CD4-positive, alpha-beta T cell treated with Interleukin-4 for 4 hours (primary cell): ENCODE measurements around the gene GTPBP1.

ENCODE experiments used
- DNase-seq: peaks from one replicate; pipeline ENCODE4 v3.0.0-alpha.2; 2020

GTPBP1 gene

DNA sequence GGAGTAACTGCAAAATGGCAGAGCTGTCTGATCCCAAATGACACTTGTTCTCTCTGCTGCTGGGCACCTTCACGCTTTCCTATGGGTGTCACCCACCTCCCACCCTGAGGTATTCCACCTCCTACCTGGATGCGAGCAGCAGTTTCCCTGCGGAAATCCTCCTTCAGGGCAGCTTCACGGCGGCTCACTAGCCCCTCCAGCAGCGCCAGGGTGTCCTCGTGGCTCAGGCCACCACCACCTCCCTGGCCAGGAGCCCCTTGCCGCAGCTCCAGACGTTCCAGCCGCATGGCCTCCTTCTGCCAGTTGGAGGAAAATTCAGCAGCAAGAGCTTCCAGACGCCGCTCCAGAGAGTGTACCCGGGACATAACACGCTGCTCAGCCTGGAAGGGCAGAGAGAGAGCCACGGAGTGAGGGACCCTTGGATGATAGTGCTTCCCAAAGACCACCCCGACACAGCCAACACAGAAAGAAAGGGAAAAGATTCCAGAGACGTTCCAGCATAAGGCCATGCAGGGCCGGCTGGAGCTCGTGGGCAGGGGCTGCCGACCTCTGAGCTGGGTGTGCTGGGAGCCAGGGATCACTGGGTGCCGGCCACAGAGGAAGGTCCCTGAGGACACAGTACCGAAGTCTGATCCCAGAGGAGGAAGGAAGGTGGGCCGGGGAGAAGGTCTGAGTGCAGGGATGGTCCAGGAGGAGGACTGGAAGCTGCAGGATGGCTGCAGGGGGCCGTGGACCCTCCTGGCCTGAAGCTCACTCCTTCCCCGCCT is 36.6 kb downstream of the GTPBP1 start:
- DNase-seq: no peak

DNA sequence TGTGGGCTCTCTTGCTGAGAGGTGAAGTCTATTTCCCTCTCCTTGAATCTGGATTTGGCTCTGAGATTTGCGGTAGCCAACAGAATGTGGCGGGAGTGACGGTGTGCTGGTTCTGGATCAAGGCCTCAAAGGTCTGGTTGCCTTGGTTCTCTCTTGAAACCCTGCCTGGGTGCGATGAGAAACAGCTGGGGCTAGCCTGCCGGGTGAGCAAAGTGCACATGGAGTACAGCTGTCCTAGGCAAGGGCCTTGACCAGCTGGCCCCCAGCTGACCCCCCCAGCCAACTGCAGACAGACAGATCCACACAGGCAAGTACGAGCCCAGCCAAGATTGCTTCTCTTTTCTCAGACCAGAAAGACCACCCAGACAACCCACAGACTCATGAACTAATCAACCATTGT is 39.2 kb downstream of the GTPBP1 start:
- no peak for DNase-seq

DNA sequence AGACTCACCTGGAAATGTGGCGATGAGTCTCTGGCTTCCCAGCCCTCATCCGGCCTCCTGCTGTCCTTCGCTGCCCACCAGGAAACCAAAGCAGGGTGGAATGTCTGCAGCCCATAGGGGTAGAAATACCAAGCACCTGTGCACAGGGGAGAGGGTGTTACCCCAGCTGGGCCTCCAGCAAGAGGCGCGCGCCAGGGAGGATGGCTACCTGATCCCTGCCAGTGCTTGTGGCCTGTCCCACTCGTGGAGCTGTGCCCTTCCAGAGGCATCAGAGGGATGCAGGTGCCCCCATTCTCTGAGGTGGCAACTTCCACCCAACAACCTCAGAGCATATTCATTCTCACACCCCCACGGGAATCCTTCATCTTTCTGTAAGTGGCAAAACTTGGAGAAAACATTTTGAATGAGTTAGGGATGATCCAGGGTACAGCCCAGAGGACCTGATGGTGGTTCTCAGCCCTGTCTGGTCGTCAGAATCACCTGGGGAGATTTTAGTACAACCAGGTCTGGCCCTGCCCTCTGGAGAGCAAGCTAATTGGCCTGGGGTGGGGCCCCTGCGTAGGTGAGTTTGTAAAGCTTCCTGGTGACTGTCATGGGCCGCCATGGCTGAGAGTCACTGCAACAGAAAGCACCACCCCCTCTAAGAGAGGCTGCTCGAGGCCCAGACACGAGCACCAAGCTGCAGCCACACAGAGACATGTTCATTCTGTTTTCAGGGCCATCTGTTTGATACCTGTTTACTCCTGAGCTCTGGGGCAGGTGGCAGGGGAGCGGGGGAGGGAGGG is 40.1 kb downstream of the GTPBP1 start:
- DNase-seq: no peak

DNA sequence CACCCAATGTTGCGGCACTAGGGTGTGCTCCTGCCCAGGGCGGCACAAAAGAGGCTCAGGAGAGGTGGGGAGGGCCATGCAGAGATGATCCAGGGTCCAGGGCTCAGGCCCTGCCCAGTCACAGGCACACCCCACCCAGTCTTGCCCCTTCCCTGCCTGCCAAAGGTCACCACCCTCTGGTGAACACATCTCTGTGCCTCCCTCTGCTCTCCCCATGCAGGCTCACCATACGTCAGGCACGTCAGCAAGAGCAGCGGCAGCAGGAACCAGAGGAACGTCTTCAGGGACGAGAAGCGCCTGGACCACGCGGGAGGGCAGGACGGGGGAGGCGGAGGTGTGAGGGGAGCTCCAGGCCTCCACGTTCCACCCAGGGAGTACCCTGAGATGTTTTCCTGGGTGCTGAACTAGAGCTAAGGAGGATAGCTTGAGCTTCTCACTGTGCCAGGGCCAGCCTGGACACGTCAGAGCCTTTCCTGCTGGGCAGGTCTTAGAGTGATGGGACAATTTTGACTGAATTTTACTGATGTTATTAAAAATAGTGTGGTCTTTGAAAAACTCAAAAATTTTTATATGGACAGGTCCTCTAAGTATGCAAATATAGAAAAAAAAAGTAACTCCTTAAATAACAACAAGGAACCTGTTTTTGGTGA is 42.9 kb downstream of the GTPBP1 start:
- no peak for DNase-seq

DNA sequence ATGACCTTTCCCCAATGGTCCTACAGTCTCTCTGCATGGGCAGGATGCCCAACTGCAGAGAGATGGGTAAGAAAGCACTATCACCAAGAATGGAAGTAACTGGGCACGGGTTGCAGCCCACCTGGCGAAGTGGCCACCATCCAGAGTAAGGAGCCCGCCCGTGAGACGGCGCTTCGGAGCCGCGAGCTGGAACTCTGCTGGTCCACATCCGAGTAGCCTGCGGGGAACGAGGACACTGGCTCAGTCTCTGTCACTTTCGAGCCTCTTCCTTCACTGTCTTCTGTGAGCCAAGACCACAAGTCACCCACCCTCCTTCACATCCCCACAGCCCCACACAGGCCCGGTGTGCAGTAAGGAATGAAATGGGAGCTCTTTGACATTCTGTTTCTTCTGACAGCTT is 44.4 kb downstream of the GTPBP1 start:
- DNase-seq: no peak

DNA sequence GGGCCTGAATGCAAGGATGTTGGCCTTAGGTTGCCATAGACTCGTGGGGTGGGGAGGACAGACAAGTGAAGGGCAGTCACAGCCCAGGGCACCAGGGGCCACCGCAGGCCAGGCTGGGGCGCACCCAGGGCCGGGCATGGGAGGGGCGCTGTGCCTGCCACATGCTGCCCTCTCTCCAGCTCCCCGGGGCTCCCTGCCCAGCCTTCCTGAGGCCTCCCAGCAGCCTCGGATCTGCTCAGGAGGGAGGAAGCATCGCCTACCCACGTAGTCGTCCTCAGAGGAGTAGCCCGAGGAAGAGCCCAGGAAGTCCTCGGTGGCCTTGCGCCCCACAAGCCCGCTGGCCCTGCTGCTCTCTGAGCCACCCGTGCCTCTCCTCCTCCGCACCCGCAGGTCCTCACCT is 44.9 kb downstream of the GTPBP1 start:
- no peak for DNase-seq

DNA sequence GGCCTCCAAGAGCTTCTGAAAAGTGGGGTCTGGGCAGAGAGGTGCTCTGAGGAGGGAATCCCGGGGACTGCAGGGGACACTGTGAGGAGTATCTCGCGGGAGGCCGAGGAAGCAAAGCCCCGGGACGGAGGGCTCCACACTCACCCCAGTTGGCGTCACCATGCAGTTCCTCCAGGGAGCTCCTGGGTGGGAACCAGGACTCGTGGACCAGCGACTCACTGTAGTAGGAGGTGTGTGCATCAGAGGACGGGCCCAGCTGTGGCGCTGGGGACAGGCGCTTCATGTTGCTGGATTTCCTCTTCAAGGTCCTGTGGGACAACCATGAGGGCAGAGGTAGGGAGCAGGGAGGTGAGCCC is 45.3 kb downstream of the GTPBP1 start:
- DNase-seq: no peak

DNA sequence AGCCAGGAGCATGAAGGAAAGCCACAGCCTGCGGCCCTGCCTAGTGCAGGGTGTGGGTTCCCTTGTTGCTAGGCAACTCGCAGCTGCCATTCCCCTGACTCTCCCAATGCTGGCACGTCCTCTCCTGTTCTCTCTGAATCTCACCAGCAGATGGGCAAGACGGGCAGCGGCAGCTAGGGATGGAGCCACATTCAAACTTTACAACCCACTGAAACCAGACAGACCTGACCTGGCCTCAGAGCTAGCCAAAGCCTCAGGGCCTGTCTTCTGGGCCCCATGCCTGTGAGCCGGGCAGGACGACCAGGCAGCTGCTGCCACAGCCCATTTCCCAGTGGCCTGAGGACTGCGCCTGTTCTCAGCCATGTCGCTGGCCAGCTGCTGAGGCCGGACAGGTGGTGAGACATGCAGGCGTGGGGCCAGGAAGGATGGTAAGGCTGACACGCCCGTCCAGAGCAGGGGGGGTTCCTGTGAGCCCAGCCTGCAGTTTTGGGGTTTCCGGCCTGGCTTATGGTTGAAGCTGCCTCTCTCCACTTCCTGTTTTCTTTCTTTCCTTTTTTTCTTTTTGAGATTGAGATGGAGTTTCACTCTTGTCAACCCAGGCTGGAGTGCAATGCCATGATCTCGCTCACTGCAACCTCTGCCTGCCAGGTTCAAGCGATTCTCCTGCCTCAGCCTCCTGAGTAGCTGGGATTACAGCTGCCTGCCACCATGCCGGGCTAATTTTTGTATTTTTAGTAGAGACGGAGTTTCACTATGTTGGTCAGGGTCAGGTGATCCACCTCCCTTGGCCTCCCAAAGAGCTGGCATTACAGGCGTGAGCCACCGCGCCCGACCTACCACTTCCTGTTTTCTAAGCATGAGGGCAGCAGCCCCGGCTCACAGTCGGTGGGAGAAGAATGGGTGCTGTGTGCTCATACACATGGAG is 45.9 kb downstream of the GTPBP1 start:
- peak; percentile 83 for DNase-seq

DNA sequence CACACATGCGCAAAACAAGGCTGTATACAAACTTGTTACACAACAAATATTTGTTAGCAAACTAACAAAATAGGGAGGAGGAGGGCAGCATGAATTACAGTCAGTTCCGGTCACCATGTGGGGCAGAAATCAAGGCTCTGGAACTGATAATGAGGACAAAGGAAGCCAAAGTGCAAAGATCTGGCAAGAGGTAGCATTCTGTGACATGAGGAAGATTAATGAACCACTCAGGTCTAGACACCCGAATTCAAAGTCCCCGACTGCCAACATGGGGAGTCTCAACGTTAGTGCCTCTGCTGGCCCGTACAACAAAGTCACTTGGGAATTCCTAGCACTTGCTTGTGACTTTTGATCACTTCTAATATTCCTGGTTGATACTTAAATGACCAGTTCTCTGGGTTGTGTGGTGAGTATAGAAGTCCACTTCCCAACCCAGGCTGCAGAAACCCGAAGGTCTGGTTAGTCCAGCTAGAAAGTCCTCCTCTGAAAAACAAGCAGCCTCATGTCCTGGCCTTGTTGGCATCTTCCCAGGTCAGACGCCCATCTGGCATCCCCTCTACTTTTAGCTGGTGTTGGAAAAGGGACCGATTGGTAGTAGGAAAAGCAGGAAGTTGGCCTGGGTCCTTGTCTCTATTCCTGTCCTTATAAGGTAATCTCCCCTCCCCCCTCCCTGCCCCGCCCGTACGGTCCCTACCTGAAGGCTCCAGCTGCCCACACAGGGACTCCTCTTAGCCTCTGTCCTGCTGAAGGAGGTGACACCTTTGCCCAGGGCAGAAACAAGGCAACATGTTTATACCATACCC is 48.4 kb downstream of the GTPBP1 start:
- no peak for DNase-seq

DNA sequence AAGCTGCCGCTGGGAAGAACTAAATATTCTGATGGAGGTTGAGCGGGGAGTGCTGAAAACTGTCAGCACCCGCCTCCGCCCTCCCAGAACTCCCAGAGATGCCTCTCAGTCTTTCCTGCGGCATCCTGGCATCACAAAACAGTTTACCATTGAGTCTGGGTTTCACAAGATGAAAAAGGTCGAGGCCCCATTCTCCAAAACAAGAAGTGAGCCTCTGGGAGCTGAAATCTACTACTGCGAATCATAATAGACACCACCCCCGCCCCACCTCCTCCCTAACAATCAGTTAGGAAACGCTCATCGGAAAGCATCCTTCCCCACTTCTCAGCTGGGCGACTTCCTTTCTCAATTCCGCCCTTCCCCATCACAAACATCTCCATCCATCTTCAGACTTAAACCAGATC is 49.0 kb downstream of the GTPBP1 start:
- DNase-seq: no peak

DNA sequence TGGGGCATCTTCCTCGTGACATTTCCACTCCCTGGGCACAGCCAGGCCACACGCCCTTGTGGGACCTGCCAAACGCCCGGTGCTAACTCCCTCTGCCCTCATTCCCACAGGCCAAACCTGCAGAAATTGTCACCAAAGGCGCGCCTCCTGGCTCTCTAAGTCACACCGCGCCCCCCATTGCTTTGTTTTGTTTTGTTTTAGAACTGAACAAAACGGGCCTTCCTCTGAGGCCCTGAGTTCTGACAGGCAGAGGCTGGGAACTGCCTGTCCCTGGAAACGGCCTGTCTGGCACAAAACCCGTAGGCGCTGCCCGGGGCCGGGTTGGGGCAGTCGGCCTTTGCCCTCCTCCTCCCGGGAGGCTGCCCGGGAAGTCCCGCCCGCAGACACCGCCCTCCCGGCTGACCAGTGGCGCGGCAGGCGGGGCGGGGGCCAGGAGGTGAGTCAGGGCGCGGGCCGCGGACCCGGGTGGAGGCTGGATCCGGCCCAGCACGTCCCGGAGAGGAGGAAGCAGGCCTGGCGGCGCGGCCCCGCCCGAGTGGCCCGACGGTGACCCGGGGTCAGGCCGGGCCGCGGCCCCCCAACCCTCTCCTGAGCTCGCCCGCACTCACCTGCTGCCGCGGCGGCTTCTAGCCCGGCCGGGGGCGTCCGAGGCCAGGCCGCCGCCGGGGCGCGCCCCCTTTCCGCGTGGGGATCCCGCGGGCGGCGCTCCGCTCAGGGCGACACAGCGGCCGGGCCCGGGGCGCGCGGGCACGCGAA is 49.6 kb downstream of the GTPBP1 start:
- DNase-seq: no peak

DNA sequence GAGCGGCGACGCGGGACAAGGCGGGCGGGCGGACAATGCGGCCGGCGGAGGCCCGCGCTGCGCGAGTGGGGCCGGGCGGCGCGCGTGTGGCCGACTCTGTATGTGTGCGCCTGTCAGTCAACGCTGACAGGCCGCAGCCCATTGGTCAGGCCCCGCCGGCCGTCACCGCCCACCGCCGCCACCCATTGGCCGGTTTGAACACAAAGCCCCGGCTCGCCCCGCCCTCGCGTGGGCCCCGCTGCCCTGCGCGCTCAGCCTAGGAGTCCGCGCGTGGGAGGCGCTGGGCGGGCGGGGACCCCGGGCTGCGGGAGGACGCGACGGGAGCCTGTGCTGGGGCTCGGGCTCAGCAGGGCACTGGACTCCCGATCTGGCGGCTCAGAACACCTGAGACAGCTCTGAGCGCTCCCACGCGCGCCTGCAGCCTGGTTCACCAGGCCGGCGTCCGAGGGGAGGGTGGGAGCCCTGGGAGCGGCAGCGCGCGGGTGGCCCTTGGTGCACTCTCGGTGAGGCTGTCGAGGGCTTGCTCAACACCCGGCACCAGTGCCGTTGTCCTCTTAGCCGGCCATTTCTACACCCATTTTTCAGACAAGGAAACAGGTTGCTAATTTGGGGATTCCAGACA is 50.3 kb downstream of the GTPBP1 start, which contains the start of gene SUN2:
TSS of gene SUN2 (minus strand) at position 88 of the 622 bp plus-strand sequence. CDS start 3,370 bp downstream, outside the sequence.
- DNase-seq: peak; percentile 92

DNA sequence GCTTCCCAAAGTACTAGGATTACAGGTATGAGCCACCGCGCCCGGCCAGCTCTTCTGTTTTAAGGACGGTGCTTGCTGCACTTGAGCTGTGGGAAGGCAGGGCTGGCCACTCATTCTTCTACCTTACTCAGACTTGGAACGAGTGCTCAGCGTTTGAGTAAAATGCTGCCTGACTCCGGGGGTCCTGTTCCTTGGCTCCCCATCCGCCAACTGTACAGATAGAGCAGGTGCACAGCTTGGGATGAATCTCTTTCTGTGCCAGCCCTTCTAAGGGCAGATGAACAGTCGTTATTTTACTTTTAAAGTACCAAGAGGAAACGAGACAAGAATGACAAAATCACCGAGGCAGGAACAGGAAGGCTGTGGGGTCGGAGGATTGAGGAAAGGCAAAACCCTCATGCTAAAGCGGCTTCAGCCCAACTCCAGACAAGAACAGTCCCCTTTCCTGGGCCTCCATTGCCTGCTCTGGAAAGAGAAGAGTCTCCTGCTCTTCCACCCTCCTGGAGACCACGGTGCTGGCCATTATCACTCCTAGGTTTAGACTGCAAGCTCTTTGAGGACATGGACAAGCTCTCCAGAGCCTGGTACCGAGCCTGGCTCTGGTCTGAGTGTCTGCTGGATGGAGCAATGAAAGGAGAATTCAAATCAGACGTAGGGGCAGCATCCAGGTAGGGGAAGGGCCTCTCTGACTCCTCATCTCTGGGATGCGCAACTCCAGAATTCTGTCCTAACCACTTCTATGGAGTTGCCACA is 51.1 kb downstream of the GTPBP1 start:
- peak; percentile 32 for DNase-seq

DNA sequence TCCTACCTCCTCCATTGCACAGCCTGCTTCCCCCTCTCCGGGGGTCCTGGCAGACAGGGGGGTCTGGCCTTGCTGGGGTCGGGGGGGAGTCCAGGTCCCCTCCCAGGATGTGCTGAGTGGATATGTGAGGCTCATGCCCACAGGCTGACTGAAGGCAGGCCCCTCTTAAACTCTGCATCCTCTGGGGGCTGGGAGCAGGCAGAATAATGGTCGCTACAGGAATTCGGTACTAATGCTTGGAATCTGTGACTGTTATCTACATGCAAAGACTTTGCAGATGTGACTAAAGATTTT is 51.7 kb downstream of the GTPBP1 start:
- no peak for DNase-seq

DNA sequence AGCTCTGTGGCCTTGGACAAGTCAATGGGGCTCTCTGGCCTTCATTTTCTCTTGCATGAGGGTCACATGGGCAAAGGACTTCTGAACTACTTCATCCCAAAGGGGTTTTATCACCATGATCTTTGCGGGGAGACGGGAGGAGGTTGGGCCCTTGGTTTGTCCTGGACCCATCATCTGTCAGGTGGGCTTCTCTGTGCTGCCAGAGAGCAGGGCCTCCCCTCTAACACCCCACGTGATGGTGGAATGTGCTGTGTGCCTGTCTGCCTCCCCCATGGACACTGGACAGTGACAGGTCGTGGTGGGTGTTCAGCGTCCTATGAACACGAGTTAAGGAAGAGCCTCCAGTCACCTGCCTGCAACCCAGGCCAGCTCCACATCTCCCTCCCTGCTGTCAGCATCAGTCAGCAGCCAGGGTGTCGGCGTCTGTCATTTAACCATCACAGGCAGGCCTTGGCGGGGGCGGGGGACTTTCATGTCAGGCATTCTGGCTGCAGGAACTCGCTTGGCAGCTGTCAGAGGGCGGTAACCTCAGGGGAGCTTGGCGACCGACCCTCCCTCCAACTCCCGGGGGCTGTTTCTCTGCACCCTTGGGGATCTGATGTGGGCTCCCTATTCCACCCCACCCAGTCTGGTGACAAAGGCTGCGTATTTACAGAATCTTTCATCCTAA is 52.7 kb downstream of the GTPBP1 start:
- DNase-seq: peak; percentile 67

DNA sequence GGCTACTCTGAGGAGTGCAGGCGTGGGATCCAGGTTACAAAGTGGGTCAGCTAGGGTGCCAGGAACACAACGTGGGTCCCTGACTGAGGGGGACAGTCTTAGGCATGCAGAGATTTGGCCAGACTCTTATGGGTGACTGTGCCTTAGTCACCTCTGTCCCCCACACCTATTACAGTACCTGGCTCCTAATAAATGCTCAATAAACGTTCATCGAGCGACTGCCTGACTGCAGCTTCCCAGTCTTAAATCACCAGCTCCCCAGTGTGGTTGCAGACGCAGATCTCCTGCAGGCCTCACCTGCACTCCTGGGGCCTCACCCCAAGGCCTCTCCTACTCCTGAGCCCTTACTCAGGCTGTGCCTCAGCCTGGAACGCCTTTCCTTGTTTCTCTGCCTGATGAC is 53.3 kb downstream of the GTPBP1 start:
- no peak for DNase-seq

DNA sequence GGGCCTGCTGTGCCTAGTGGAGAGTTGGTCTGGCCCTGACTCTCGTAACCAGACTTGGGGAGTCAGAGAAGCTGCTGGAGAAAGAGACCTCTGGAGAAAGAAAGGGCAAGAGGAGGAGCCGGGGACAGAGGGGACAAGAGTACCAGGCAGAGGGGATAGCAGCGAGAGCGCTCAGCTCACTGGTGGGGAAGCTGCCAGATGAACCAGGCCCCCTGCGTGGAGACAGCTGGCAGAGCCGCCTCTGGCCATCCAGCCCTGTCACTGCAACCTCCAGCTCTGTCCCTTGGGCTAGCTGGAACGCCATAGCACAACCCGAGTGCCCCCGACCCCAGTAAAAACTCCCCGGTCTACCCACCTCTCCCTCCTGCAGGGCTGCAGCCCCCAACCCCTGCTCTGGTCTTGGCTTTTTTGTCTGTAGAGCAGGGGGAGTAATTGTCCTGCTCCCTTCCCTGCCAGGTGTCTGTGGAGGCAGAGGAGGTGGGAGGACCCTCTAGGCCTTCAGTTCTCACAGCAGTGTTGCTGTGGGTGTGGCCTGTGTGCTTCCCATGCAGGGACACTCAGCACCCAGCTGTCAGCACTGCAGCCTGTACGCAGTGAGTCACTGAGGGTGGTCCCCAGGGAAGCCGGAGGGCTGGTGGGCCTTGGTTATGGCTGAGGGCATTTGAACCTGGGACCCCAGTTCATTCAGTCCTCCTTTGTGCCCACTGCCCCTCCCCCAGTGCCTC is 54.9 kb downstream of the GTPBP1 start:
- DNase-seq: no peak
